Uterus (tissue), 2 donors: ENCODE measurements around the gene MFRP.

Experiments used
- CTCF ChIP-seq, 4 experiments: fragments of 200-600 bp in 2 of 4; fragments of 450-650 bp in 2 of 4; sonication (generic) in 2 of 4; IDR thresholded peaks; one replicate each; pipeline ENCODE4 v1.5.1; 2016 to 2019; ENCODE audit warnings: antibody characterized with exemption in 4 of 4, mild to moderate bottlenecking in 2 of 4, moderate library complexity in 1 of 4
- POLR2A ChIP-seq, 2 donors: fragments of 450-650 bp; IDR thresholded peaks; one replicate each; pipeline ENCODE4 v1.6.1; 2016; ENCODE audit warnings: antibody characterized with exemption in 2 of 2, mild to moderate bottlenecking in 1 of 2, moderate library complexity in 1 of 2

- TF ChIP-seq CTCF (IDR thresholded peaks at IDR 0.05) (no peak), POLR2A (IDR thresholded peaks at IDR 0.05) (no peak)
Measured at GRCh38 chr11:119361941-119362725, 15.6 kb upstream of the MFRP start.
